Stimulated activated naive CD8-positive, alpha-beta T cell treated with anti-CD3 and anti-CD28 coated beads, Interleukin-15, Interleukin-2, amounts not matched to agents 100 ng/mL and 50 ng/mL, for 24 hours (primary cell): ENCODE measurements around the gene NRF1.
"Not testable (repeated sequence)": the region's sequence is repeated elsewhere in the genome, so short reads cannot be mapped to it uniquely, and the experiment has no call there.

Experiments used
- H3K27ac Mint-ChIP-seq: one replicate; pipeline ENCODE4 v1.8.0; 2021; ENCODE audit warnings: mild to moderate bottlenecking, mixed read lengths
- H3K27me3 Mint-ChIP-seq: one replicate; pipeline ENCODE4 v1.8.0; 2021; ENCODE audit warnings: mixed read lengths
- H3K36me3 Mint-ChIP-seq: one replicate; pipeline ENCODE4 v1.8.0; 2021; ENCODE audit warnings: low read depth, mixed read lengths
- H3K4me1 Mint-ChIP-seq: one replicate; pipeline ENCODE4 v1.8.0; 2021; ENCODE audit warnings: low read depth, mixed read lengths
- H3K4me3 Mint-ChIP-seq: one replicate; pipeline ENCODE4 v1.8.0; 2021; ENCODE audit warnings: mild to moderate bottlenecking, mixed read lengths
- H3K9me3 Mint-ChIP-seq: one replicate; pipeline ENCODE4 v1.8.0; 2021; ENCODE audit warnings: mixed read lengths

Gene NRF1

GRCh38 chr7:129597672-129598071 lies 13.8 kb upstream of the NRF1 start:
- Mint-ChIP-seq H3K4me3 (no peak overlapping the region), H3K9me3 (no peaks in the 10 kb centered on the region)

GRCh38 chr7:129599174-129599573 lies 12.3 kb upstream of the NRF1 start:
- Mint-ChIP-seq H3K9me3 (no peaks in the 10 kb centered on the region), H3K27ac (no peak overlapping the region), H3K4me1 (peaks cover 5% of the 10 kb centered on the region), H3K4me3 (no peak overlapping the region), H3K36me3 (no peaks in the 10 kb centered on the region), H3K27me3 (no peaks in the 10 kb centered on the region)

More at GRCh38 chr7:129597672-129598071, 13.8 kb upstream of the NRF1 start:
- Mint-ChIP-seq H3K27me3 (no peaks in the 10 kb centered on the region), H3K36me3 (no peaks in the 10 kb centered on the region), H3K4me1 (no peaks in the 10 kb centered on the region), H3K27ac (no peak overlapping the region)

GRCh38 chr7:129603594-129603993 lies 7.9 kb upstream of the NRF1 start:
- Mint-ChIP-seq H3K36me3 (peaks cover 25% of the 10 kb centered on the region), H3K4me1 (peaks cover 33% of the 10 kb centered on the region)
- H3K4me3 Mint-ChIP-seq, H3K9me3 Mint-ChIP-seq, H3K27ac Mint-ChIP-seq, H3K27me3 Mint-ChIP-seq: not testable (repeated sequence)

GRCh38 chr7:129604021-129604420 lies 7.5 kb upstream of the NRF1 start:
- H3K9me3 Mint-ChIP-seq: not testable (repeated sequence)
- peaks cover 37% of the 10 kb centered on the region for H3K4me1 Mint-ChIP-seq

GRCh38 chr7:129604713-129605437 lies 6.6 kb upstream of the NRF1 start:
- no peak overlapping the region for H3K27ac Mint-ChIP-seq

More at GRCh38 chr7:129604021-129604420, 7.5 kb upstream of the NRF1 start:
- not testable (repeated sequence) for H3K27me3 Mint-ChIP-seq, H3K4me3 Mint-ChIP-seq, H3K27ac Mint-ChIP-seq
- H3K36me3 Mint-ChIP-seq: peaks cover 30% of the 10 kb centered on the region

GRCh38 chr7:129605960-129606614 lies 5.4 kb upstream of the NRF1 start:
- H3K36me3 Mint-ChIP-seq: peaks cover 40% of the 10 kb centered on the region
- H3K4me1 Mint-ChIP-seq: peaks cover 58% of the 10 kb centered on the region
- H3K27ac Mint-ChIP-seq: no peak overlapping the region
- H3K4me3 Mint-ChIP-seq: no peak overlapping the region
- H3K9me3 Mint-ChIP-seq: no peaks in the 10 kb centered on the region
- no peaks in the 10 kb centered on the region for H3K27me3 Mint-ChIP-seq

More at GRCh38 chr7:129604713-129605437, 6.6 kb upstream of the NRF1 start:
- Mint-ChIP-seq H3K36me3 (peaks cover 38% of the 10 kb centered on the region), H3K4me3 (no peak overlapping the region), H3K9me3 (no peaks in the 10 kb centered on the region), H3K4me1 (peaks cover 45% of the 10 kb centered on the region), H3K27me3 (no peaks in the 10 kb centered on the region)

- peak overlapping the region; percentile 4 for H3K27ac Mint-ChIP-seq
- H3K4me3 Mint-ChIP-seq: no peak overlapping the region
- H3K4me1 Mint-ChIP-seq: peaks cover 58% of the 10 kb centered on the region
- no peaks in the 10 kb centered on the region for H3K27me3 Mint-ChIP-seq
- peaks cover 40% of the 10 kb centered on the region for H3K36me3 Mint-ChIP-seq
- no peaks in the 10 kb centered on the region for H3K9me3 Mint-ChIP-seq
These were observed 4.7 kb upstream of the NRF1 start for GRCh38 chr7:129606803-129607202.

GRCh38 chr7:129607471-129608120 lies 3.9 kb upstream of the NRF1 start:
- Mint-ChIP-seq H3K27ac (no peak overlapping the region), H3K36me3 (peaks cover 40% of the 10 kb centered on the region), H3K4me1 (peaks cover 60% of the 10 kb centered on the region), H3K27me3 (no peaks in the 10 kb centered on the region), H3K4me3 (no peak overlapping the region), H3K9me3 (no peaks in the 10 kb centered on the region)

- H3K4me3 Mint-ChIP-seq: peak overlapping the region; percentile 99
- no peaks in the 10 kb centered on the region for H3K27me3 Mint-ChIP-seq
- H3K9me3 Mint-ChIP-seq: no peaks in the 10 kb centered on the region
- peak overlapping the region; percentile 99 for H3K27ac Mint-ChIP-seq
- H3K4me1 Mint-ChIP-seq: peaks cover 74% of the 10 kb centered on the region
- H3K36me3 Mint-ChIP-seq: peaks cover 46% of the 10 kb centered on the region
These were observed 1.9 kb upstream of the NRF1 start for GRCh38 chr7:129609666-129610065.

GRCh38 chr7:129610709-129611245 lies 743 bp upstream of the NRF1 start:
- peaks cover 83% of the 10 kb centered on the region for H3K4me1 Mint-ChIP-seq
- no peaks in the 10 kb centered on the region for H3K9me3 Mint-ChIP-seq
- H3K27me3 Mint-ChIP-seq: no peaks in the 10 kb centered on the region
- H3K27ac Mint-ChIP-seq: peak overlapping the region; percentile 99
- peaks cover 45% of the 10 kb centered on the region for H3K36me3 Mint-ChIP-seq
- H3K4me3 Mint-ChIP-seq: peak overlapping the region; percentile 99

GRCh38 chr7:129612112-129613015 lies 844 bp downstream of the NRF1 start:
- Mint-ChIP-seq H3K4me1 (peaks cover 81% of the 10 kb centered on the region), H3K4me3 (peak overlapping the region; percentile 94), H3K9me3 (no peaks in the 10 kb centered on the region), H3K27me3 (no peaks in the 10 kb centered on the region), H3K27ac (peak overlapping the region; percentile 94), H3K36me3 (peaks cover 33% of the 10 kb centered on the region)

GRCh38 chr7:129613016-129613337 lies 1.5 kb downstream of the NRF1 start:
- H3K27ac Mint-ChIP-seq: peak overlapping the region; percentile 94
- H3K36me3 Mint-ChIP-seq: peaks cover 28% of the 10 kb centered on the region
- H3K4me3 Mint-ChIP-seq: peak overlapping the region; percentile 94
- H3K9me3 Mint-ChIP-seq: no peaks in the 10 kb centered on the region
- H3K4me1 Mint-ChIP-seq: peaks cover 81% of the 10 kb centered on the region
- H3K27me3 Mint-ChIP-seq: no peaks in the 10 kb centered on the region

- H3K36me3 Mint-ChIP-seq: peaks cover 16% of the 10 kb centered on the region
These were observed 3.5 kb downstream of the NRF1 start for GRCh38 chr7:129615018-129615417.

GRCh38 chr7:129616530-129616929 lies 5.0 kb downstream of the NRF1 start:
- H3K4me1 Mint-ChIP-seq: peaks cover 80% of the 10 kb centered on the region
- H3K27me3 Mint-ChIP-seq: no peaks in the 10 kb centered on the region
- no peak overlapping the region for H3K4me3 Mint-ChIP-seq
- H3K9me3 Mint-ChIP-seq: no peaks in the 10 kb centered on the region
- no peak overlapping the region for H3K27ac Mint-ChIP-seq
- peaks cover 18% of the 10 kb centered on the region for H3K36me3 Mint-ChIP-seq

More at GRCh38 chr7:129615018-129615417, 3.5 kb downstream of the NRF1 start:
- no peak overlapping the region for H3K27ac Mint-ChIP-seq
- no peaks in the 10 kb centered on the region for H3K27me3 Mint-ChIP-seq
- no peaks in the 10 kb centered on the region for H3K9me3 Mint-ChIP-seq
- peaks cover 80% of the 10 kb centered on the region for H3K4me1 Mint-ChIP-seq
- H3K4me3 Mint-ChIP-seq: peak overlapping the region; percentile 49
